ENCODE results near the gene B3GALT4.

The B3GALT4 gene

GRCh38 chr6:33315793-33316602 lies 39.1 kb downstream of the B3GALT4 start:
- no peak for DNase-seq

DNA sequence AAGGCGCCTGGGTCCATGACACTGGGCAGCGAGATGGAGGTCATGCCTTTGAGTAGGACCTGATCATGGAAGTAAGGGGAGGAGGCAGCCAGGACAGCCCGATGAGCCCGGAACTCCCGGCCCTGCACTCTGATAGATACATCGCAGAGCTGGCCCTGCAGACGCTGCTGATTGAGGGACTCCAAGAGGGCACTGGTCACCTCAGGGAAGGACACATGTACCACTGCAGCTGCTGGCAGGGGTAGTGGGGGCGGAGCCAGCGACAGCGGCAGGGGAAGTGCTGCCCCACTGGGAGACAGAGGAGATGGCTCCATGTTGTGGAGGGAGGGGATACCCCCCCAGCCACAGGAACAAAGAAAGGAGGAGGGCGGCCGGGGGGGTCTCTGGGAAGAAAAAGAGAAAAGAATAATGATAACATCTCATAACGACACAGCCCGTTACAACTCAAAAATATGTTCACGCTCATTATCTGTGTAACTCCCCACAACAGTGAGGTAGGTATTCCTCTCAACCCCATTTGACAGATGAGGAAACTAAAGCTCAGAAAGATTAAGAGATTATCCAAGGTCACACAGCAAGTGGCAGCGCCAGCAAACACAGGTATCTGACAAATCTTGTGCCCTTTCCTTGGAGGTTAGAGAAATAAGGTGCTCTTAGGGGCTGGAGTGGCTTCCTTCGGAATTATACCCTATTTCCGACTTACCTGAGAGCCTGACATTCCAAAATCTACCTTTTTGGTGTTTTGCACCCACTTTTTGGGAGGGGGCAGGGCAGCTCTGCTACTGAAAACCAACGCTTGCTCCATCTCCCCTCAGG lies 39.9 kb downstream of the B3GALT4 start:
- DNase-seq = no peak

GRCh38 chr6:33317419-33317668 lies 40.4 kb downstream of the B3GALT4 start:
- no peak for DNase-seq

GRCh38 chr6:33317669-33318425 lies 40.9 kb downstream of the B3GALT4 start, which contains the start of gene ZBTB22:
ZBTB22 (minus strand) TSS chr6:33317744; CDS start chr6:33316916, 828 bp downstream.
- peak; percentile 96 for DNase-seq

GRCh38 chr6:33318426-33319073 lies 41.6 kb downstream of the B3GALT4 start:
- DNase-seq = no peak

GRCh38 chr6:33319939-33320314 lies 43.0 kb downstream of the B3GALT4 start:
- no peak for DNase-seq

DNA sequence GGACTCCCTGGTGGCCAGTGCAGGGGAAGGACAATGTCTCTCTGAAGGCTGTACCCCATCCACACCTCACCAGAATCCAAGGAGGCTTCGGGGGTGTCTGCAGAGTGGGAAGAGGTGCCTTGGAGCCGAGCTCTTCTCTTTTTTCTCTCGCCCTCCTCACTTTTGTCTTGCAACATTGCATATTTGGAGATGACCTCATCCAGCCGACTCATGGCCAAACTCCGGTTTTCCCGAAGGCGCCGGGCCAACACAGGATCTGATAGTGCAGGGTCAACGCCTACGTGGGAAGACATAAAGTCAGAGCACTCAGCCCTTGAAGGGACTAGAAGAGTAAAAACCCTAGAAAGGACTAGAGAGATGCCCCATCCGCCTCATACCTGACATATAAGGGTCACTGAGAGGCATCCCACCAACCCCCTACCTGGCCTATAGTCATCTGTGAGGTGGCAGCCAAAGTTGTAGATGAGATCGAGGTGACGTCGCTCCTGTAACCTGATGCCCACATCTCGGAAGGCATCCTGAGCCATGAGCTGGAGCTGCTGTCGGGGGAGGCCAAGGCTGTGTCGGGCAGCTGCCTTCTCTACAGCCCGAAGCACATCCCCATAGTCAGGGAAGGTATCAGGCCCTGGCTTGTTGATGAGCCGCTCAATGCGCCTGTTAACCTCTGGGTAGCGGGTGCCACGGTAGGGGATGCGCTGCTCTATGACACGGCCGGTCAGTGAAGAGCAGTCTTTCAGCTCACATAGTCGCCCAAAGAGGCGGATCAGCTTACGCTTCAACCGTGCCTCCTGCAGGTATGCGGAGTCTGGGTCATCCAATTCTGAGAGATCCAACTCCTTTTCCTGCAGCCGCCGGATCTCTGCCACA lies 43.6 kb downstream of the B3GALT4 start:
- no peak for DNase-seq

- no peak for DNase-seq
These were observed 44.3 kb downstream of the B3GALT4 start for GRCh38 chr6:33321227-33321626.

DNA sequence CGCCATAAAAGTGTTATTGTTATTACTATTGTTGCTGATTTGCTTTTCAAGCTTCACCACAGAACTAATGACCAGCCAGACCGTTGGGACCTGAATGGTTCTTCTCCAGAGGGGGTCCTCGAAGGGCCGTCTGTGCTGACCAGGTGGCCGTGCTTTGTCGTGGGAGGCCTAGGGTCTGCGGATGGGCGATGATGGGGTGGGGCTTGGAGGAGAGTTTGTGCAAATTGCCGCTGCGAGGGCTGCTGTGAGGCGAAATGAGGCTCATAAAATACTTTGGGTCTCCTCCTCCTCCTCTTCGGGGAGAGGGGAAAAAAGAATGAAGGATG lies 46.7 kb downstream of the B3GALT4 start:
- no peak for DNase-seq

DNA sequence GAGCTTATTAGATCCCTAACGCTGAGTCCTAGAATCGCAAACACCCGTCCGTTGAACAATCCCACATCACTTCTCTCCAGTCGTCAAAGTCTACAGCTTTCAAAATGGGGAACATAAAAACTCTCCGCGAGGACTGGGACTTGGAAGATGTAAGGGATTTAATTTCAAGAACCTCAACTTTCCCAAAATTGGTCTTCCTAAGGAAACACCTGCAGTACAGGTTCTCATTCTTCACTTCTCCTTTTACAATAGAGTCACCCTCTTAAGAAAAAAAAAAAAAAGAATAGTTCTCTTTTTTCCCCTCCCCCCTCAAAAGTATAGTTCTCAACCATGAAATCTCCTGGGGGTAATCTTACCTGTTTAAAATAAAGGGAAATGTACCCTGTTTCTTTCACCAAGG lies 47.2 kb downstream of the B3GALT4 start:
- DNase-seq = no peak

Measured in stimulated activated CD4-positive, alpha-beta T cell treated with anti-CD3 and anti-CD28 coated beads, Interleukin-4, amount 100 ng/mL, for 24 hours (primary cell).